Stimulated activated CD8-positive, alpha-beta memory T cell treated with anti-CD3 and anti-CD28 coated beads, Interleukin-7, amount 100 ng/mL, for 24 hours (primary cell): ENCODE results near the gene CACNA2D3.
"Not testable (repeated sequence)": the region's sequence is repeated elsewhere in the genome, so short reads cannot be mapped to it uniquely, and the experiment has no call there.

Source experiments
- DNase-seq: peaks from one replicate; pipeline ENCODE4 v3.0.0-alpha.2; 2020; ENCODE audit warnings: low read depth

The CACNA2D3 gene

GRCh38 chr3:54574906-54575617 lies 452.7 kb downstream of the CACNA2D3 start:
- DNase-seq = no peak

DNA sequence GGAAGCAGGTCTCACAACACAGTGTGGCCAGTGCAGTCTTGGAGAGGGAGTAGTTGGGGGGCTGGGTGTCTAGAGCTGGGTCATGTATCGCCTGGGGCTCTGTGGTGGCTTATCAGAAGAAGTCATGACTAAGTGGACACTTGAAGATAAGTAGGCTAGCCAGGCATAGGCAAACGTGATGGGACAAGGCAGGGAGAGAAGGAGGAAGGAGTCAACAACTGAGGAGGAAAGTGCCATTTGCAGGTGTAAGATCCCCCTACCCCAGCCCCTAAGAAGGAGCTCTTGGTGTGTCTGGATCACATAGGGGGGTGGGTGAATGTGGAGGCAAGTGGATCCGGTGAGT lies 453.2 kb downstream of the CACNA2D3 start:
- DNase-seq = no peak

- no peak for DNase-seq
Measured at GRCh38 chr3:54577313-54577712, 455.0 kb downstream of the CACNA2D3 start.

DNA sequence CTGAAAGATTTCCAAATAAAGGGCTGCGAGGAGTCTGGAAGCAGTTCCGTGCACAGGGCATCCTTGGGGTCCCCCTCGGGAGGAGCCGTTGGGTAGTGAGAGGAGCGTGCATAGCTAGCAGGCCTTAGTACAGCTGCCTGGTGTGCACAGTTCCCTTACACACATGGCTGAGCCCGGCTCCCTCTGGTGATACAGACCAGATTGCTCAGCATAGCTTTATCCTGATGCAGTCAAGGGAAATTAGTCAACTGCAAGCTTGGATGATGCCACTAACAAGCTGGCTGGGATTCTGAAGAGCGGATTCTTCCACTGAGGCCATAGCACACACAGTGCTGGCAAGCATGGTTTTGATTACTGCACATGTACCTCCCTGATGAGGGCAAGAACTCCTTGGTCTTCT lies 456.1 kb downstream of the CACNA2D3 start:
- no peak for DNase-seq

DNA sequence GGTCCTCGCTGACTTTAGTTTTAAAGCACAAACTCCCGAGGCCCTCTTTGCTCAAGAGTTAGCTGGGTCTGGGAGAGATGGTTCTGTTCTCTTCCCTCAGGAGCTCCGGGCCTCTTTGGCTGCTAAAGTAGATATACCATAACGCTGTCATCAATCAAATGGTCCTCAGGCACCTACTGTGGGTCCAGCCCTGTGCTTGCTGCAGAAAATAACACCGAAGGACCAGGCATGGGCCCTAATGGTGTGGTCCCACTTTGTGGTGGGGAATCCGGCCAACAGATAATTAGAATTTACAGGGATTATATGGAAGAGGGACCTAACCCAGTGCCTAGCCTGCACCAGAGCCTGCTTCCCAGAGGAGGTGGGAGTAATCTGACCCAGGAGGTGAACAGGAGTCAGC lies 458.1 kb downstream of the CACNA2D3 start:
- no peak for DNase-seq

GRCh38 chr3:54582424-54582823 lies 460.1 kb downstream of the CACNA2D3 start:
- DNase-seq = no peak

- no peak for DNase-seq
Measured at GRCh38 chr3:54591157-54591556, 468.8 kb downstream of the CACNA2D3 start.

GRCh38 chr3:54593653-54594052 lies 471.3 kb downstream of the CACNA2D3 start:
- DNase-seq = no peak

DNA sequence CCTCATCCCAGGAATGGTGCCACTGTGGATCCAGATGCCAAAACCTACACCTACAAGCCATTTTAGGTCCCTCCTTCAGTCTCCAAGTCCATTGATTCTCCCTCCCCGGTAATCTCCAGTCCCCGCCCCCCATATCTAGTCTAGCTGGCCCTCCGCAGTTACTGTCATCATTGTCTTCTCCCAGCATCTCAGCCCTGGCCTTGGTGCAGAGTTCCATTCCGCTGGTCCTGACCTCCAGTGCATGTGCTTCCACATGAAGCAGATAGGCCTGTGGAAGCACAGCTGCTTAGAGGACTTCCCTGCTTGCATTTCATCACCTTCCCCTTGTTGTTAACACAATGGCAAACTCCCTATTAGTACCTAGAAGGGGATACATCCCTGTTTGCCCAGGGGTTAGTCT lies 473.7 kb downstream of the CACNA2D3 start:
- DNase-seq = no peak

DNA sequence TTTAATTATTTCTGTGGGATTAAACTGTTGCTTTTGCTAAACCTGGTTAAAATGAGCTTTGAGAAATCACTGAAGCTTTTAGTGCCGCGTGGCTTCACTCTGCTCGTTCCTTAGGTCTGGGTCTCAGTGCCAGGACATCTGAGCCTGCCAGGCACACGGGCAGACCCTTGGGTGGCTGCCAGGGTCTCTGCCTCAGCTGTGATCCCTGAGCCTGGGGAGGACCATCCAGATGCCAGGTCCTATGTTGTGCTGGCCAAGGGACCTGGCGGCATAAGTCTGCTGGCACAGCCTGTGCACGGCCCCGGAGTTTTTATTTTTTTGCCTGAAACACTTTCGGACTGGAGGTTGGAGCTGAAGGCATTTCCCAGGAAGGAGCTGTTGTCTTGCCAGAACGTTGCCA lies 477.4 kb downstream of the CACNA2D3 start:
- DNase-seq = no peak

DNA sequence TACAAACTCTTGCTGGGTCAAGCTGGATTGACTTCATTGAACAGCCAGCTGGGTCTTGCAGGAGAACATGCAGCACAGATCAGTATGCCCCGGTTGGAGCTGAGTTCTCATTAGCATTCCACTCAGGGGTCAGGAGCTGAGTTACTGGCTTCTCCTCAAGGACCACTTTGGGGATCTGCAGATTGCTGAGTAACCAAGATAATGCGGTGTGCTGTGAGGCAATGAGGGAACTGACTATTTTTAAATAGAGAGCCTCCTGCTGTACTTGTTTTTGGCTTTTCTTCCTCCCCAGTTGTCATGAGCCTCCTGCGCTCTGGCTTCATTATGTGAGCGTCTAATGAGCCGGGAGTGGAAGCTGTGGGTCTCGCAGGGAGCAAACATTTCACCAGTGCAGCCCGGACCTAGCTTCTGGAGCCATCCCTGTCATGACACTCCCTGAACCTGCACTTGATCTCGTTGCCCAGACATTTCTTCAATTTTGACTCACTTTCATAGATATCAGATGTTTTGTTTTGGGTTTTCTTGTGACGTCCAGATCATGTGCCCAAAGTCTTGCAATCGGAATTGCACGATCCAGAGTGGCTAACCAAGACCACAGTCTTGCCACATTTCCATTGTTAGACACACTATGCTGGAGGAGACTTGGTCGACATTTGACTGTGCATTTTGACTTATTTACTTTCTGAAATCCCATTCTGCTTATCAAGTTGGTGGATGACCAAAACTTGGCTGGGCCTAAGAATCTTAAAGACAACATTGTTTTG lies 478.3 kb downstream of the CACNA2D3 start:
- no peak for DNase-seq

GRCh38 chr3:54604495-54604894 lies 482.1 kb downstream of the CACNA2D3 start:
- no peak for DNase-seq

DNA sequence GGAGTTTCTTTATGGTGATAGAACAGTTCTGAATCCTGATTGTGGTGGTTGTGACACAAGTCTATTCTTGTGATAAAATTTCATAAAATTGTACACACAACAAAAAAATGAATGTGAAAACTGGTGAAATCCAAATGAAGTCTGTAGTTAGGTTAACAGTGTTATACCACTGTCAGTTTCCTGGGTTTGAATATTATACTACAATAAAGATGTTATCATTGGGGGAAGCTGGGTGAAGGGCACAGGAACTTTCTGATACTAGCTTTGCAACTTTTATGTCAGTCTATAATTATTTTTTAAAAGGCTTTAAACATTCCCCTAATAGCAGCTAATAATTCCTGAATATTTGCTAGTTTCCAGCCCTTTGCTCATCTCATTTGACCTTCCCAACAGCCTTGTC lies 485.7 kb downstream of the CACNA2D3 start:
- no peak for DNase-seq

GRCh38 chr3:54619053-54619452 lies 496.7 kb downstream of the CACNA2D3 start:
- no peak for DNase-seq

GRCh38 chr3:54619531-54619930 lies 497.2 kb downstream of the CACNA2D3 start:
- DNase-seq = no peak

DNA sequence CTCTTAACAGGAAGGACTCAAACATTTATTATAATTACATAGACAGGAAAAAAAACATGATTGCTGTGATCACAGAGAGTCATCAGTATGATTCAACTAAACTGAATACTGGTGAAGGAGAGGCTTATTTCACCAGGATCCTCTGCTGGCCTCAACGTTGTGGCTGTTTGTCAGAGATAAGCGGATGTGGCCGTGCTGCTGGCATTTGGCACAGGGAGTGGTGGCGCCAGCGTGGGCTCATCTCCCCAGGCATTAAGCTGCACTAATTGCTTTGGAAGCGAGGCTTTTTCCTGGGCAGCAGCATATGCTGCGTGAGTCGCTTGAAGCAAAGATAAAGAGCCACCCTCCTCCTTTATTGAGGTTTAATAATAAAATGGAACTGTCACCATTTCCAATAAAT lies 498.8 kb downstream of the CACNA2D3 start:
- no peak for DNase-seq

DNA sequence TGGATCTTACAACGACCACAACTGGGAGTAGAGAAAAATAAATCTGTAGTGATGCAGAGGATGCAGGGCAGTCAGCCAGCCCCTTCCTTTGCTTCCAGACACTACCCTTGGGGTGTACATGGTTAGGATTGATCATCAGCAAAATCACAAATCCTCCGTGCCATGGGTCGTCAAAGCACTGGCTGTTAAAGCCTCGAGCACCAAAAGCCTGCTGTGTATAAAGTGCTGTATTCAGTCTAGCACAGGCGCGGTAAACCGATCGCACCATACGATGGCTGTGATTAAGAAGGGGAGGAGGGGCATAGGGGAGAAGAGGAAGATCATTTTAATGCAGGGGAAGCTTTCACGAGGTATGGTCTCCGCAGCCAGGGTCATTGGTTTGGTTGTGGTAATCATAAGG lies 500.3 kb downstream of the CACNA2D3 start:
- no peak for DNase-seq

DNA sequence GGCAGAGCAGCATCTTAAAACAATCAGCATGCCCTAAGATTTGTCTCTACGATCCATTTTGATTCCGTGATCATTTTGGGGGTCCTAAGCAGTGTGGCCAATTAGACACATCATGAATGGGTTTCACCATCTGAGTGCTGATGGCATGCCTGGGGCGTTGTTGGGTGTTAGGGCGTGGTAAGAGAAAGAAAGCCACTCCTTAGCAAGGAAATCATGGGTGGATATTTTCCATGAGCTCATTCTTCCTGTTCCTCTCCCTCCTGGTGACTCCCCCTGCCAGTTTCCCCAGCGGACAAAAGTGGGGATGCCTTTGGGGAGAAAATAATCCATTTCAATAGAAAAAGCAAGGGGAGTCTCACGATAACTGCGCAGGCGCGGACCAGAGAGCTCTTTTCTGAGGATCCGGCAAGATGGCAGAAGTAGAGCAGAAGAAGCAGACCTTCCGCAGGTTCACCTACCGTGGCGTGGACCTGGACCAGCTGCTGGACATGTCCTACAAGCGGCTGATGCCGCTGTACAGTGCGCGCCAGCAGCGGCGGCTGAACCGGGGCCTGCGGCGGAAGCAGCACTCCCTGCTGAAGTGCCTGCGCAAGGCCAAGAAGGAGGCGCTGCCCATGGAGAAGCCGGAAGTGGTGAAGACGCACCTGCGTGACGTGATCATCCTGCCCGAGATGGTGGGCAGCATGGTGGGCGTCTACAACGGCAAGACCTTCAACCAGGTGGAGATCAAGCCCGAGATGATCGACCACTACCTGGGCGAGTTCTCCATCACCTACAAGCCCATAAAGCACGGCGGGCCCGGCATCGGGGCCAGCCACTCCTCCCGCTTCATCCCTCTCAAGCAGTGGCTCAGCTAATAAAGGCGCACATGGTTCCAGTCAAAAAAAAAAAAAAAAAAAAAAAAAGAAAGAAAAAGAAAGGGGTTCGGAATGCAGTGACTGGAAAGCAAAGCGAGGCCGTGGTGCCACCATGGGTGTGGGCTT lies 503.7 kb downstream of the CACNA2D3 start:
- no peak for DNase-seq

DNA sequence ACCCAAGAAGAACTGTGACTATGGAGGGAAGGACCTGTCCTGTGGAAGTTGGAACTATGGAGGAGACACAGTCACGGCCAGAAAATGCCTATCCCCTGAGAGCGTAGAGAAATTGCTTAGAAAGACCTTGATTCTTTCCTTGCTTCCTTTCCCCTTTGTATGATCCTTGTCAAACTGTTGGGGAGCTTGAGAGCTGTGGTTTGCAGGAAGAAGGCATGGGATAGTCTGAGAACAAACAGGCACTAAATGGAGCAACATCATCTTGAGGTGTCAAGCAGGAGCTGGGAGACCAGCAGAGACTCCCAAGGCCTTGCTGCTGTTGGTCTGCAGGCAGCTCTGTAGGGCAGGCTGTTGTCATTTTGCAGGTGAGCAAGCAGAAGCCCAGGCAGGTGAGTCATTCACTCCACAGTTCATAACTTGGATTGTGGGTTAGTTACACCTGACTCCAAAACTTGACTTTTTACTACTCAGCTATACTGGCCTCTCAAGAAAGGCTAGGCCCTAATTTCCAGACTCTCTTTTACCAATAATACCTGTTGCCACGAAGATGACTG lies 506.6 kb downstream of the CACNA2D3 start:
- DNase-seq = no peak

GRCh38 chr3:54630101-54630623 lies 507.8 kb downstream of the CACNA2D3 start:
- DNase-seq = no peak

- not testable (repeated sequence) for DNase-seq
Measured at GRCh38 chr3:54631001-54631400, 508.6 kb downstream of the CACNA2D3 start.
